ENCODE results near the gene SULT4A1. TPM values are rescaled to one million over a fixed set of nuclear protein-coding genes. Genes with fewer than 3 reads are reported as not detected.
"Not testable (repeated sequence)": the region's sequence is repeated elsewhere in the genome, so short reads cannot be mapped to it uniquely, and the experiment has no call there.

The SULT4A1 gene, protein sequence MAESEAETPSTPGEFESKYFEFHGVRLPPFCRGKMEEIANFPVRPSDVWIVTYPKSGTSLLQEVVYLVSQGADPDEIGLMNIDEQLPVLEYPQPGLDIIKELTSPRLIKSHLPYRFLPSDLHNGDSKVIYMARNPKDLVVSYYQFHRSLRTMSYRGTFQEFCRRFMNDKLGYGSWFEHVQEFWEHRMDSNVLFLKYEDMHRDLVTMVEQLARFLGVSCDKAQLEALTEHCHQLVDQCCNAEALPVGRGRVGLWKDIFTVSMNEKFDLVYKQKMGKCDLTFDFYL
- 0.50 and 0.53 TPM in 2 replicates for total RNA-seq (2014; rRNA removed; shearing (Covaris generic))

DNA sequence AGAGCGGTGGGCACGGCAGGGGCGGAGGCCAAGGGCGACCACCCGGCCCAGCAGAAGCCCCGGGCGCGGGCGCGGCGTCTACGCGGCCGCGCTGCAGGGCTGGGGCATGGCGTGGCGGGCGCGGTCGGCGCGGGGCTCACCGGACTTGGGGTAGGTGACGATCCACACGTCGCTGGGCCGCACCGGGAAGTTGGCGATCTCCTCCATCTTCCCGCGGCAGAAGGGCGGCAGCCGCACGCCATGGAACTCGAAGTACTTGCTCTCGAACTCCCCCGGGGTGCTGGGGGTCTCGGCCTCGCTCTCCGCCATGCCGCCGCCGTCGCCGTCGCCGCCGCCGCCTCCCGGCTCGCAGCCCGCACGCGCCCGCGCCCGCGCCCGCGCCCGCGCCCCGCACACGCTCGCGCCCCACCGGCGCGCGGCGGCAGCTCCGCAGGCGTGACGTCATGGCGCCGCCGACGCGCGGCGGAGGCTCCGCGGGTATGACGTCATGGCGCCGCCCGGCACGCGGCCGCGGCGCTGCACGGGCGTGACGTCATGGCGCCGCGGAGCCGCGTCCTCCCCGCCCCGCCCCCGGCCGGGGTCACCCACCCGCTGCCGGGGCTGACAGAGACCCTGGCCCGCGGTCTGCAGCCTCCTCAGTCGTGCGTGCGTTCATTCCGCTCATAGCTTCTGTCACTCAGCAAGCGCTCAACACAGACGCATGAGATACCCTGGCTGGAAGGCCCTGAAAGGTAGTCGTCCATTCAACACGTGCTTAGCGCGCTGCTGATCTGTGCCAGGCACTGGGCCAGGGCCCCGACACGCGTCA, at the start of gene SULT4A1:
TSS of gene SULT4A1 (minus strand) at position 440 of the 808 bp plus-strand sequence. CDS start at position 309, 131 bp downstream.
- DNase-seq (ENCODE audit: low spot score) = no peak

DNA sequence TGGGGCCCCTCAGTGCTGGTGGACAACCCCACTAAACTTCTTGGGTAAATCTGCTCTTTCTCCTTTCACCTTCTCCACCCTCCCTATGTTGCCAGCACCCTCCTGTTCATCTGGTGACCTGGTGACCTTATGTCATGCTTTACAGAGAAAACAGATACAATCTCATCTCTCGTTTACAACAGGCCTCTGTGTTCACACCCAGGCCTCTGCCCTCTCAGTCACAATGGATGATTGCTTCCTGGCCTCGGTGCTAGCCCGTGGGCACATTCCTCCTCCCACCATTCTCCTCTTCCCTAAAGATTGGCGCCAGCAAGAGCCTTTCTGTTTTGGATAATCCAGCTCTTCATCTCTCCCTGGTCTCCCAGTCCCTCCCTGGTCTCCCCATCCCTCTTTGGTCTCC, 49.0 kb upstream of the SULT4A1 start:
- DNase-seq (ENCODE audit: low spot score) = no peak

GRCh38 chr22:43910178-43910695, 47.9 kb upstream of the SULT4A1 start:
- no peak for DNase-seq (ENCODE audit: low spot score)

DNA sequence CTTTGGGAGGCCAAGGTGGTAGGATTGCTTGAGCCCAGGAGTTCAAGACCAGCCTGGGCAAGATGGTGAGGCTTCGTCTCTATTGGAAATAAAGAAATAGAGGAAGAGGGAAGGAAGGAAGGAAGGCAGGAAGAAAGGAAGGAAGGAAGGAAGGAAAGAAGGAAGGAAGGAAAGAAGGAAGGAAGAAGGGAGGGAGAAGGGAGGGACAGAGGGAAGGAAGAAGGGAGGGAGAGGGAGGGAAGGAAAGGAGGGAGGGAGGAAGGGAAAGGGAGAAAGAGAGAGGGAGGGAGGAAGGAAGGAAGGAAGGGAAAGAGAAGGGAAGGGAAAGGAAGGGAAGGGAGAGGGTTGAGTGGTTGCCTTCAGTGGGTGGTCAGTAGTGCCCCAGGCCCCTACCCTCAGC, 47.4 kb upstream of the SULT4A1 start:
- DNase-seq (ENCODE audit: low spot score) = no peak

DNA sequence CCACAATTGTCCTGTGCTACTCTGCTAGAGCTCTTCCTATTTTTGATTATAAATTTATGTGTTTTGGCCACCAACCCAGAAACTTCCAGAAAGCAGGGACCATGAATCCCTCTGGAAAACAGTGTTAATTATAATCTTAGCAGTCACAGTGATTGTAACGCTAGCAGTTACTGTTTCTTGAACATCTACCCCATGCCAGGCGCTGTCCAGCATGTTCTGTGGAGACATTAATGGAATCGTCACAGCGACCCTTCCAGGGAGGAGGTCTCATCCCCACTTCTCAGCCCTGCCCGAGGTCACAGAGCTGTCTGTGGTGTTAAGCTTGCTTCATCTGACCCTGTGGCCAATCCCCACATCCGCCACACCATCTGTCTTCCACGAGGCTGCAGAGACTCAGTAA, 43.4 kb upstream of the SULT4A1 start:
- DNase-seq (ENCODE audit: low spot score) = no peak

DNA sequence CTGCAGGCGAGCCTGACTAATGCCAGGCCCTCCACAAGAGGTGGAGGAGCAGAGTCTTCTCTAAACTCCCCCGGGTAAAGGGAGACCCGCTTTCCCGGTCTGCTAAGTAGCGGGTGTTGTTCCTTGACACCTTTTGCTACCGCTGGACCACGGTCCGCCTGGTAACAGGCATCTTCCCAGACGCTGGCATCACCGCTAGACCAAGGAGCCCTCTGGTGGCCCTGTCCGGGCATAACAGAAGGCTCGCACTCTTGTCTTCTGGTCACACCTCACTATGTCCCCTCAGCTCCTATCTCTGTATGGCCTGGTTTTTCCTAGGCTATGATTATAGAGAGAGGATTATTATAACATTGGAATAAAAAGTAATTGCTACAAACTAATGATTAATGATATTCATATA, 42.1 kb upstream of the SULT4A1 start:
- DNase-seq (ENCODE audit: low spot score) = not testable (repeated sequence)

DNA sequence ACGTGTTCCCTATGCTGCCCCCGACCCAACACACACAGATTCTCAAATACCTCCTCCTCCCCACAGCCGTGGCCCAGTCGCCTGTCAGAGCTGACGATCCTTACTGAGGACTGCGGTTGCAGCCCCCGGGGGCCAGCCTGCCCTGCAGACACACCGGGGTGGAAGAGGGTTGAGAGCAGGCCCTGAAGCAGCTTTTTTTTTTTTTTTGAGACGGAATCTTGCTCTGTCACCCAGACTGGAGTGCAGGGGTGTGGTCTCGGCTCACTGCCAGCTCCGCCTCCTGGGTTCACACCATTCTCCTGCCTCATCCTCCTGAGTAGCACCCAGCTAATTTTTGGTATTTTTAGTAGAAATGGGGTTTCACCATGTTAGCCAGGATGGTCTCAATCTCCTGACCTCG, 40.7 kb upstream of the SULT4A1 start:
- not testable (repeated sequence) for DNase-seq (ENCODE audit: low spot score)

DNA sequence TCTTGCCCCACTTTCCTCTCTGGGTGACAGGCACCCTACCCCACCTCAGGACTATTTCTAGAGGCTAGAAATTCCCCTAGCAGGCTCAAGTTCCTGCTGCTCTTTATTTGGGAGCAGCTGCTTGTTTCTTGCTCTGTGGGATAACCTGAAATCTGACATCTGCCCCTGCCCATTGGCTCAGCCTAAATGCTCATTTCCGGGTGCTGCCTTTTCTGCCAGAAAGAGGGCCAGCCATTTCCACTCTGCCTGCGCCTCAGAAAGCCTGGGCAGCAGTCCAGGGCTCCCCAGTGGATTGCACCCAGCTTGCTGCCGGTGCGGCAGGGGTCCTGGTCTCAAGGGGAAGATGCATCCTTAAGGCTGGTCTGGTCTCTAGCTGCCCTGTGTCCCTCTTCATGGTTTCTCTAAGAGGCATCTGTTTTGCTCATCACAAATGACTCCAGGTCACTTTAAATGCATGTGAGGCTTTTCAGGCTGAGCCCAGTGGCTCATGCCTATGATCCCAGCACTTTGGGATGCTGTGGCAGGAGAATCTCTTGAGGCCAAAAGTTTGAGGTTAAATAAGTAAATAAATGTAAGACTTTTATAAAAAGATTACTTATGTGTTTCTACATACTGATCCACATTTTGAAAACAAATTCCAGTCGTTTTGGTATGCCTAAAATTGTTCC, 39.8 kb upstream of the SULT4A1 start:
- DNase-seq (ENCODE audit: low spot score) = peak; percentile 80

- DNase-seq (ENCODE audit: low spot score) = no peak
These were observed 37.9 kb upstream of the SULT4A1 start for GRCh38 chr22:43900206-43900605.

GRCh38 chr22:43897751-43898261, 35.5 kb upstream of the SULT4A1 start:
- DNase-seq (ENCODE audit: low spot score) = peak; percentile 54

- no peak for DNase-seq (ENCODE audit: low spot score)
These were observed 33.8 kb upstream of the SULT4A1 start for GRCh38 chr22:43895986-43896645.

- no peak for DNase-seq (ENCODE audit: low spot score)
These were observed 31.8 kb upstream of the SULT4A1 start for GRCh38 chr22:43894122-43894521.

DNA sequence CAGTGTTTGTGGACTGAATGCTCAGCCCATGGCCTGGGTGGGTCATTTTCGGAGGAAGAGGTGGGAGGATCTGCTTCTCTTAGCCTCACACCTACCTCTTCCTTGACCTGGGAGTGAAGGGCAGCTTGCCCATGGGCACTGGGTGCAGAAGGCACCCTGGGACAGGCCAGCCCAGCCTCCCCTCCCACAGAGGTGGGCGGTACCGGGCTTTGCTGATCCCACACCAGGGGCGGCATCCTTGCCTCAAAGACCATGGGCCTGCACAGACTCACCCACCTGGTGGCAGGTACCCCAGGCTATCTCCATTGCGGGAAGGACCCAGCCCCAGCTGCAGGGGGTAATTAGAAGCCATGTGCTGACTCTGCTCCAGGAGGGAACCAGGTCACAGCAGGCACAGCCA, 31.0 kb upstream of the SULT4A1 start:
- no peak for DNase-seq (ENCODE audit: low spot score)

- DNase-seq (ENCODE audit: low spot score) = no peak
These were observed 30.0 kb upstream of the SULT4A1 start for GRCh38 chr22:43892183-43892894.

- no peak for DNase-seq (ENCODE audit: low spot score)
These were observed 29.3 kb upstream of the SULT4A1 start, which contains the start of gene PNPLA5 for GRCh38 chr22:43891360-43892182. Gene PNPLA5, minus strand, starts transcription at chr22:43892013. Its CDS starts 133 bp downstream, at chr22:43891880.

- no peak for DNase-seq (ENCODE audit: low spot score)
These were observed 28.6 kb upstream of the SULT4A1 start for GRCh38 chr22:43890901-43891331.

GRCh38 chr22:43889860-43890253, 27.5 kb upstream of the SULT4A1 start:
- DNase-seq (ENCODE audit: low spot score) = peak; percentile 21

- DNase-seq (ENCODE audit: low spot score) = no peak
These were observed 27.0 kb upstream of the SULT4A1 start for GRCh38 chr22:43889201-43889859.

DNA sequence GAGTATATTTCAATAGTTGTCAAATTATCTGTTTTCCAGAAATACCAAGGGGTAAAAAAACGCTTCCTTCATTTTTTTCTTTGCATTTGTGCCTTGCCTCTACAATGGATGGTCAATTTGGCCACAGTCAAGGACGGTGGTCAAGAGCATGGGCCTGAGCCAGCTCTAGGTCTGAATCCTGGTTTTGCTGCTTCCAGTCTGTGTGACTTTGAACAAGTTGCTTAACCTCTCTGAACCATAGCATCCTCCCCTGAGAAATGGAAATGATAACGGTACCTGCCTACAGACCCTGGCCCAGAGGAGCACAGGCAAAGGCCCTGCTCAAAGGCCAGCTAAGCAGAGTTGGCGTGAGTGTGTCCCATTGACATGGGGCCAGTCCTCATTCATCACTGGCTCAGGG, 26.4 kb upstream of the SULT4A1 start:
- no peak for DNase-seq (ENCODE audit: low spot score)
